ENCODE data around the gene BMF.
"Not testable (repeated sequence)": the region's sequence is repeated elsewhere in the genome, so short reads cannot be mapped to it uniquely, and the experiment has no call there.

BMF gene

GRCh38 chr15:40080104-40080503, 28.6 kb downstream of the BMF start:
- no peak for TF ChIP-seq CTCF (IDR thresholded peaks at IDR 0.05; ENCODE audit: low read depth, low read length)
- DNase-seq (ENCODE audit: low read depth in 2 of 2), result no peak
- H3K4me3 ChIP-seq (replicated peaks in 1 of 2; ENCODE audit: low read depth in 2 of 2, low read length in 2 of 2), result no peak overlapping the region

- TF ChIP-seq CTCF (IDR thresholded peaks at IDR 0.05; ENCODE audit: low read depth, low read length), result no peak
- no peak for DNase-seq (ENCODE audit: low read depth in 2 of 2)
- H3K4me3 ChIP-seq (replicated peaks in 1 of 2; ENCODE audit: low read depth in 2 of 2, low read length in 2 of 2), result no peak overlapping the region
Observed at GRCh38 chr15:40079456-40079855, 29.2 kb downstream of the BMF start.

- TF ChIP-seq CTCF (IDR thresholded peaks at IDR 0.05; ENCODE audit: low read depth, low read length), result no peak
- no peak for DNase-seq (ENCODE audit: low read depth in 2 of 2)
- H3K4me3 ChIP-seq (replicated peaks in 1 of 2; ENCODE audit: low read depth in 2 of 2, low read length in 2 of 2), result no peak overlapping the region
Observed at GRCh38 chr15:40075298-40076044, 33.2 kb downstream of the BMF start.

GRCh38 chr15:40074656-40075055, 34.0 kb downstream of the BMF start:
- H3K4me3 ChIP-seq (replicated peaks in 1 of 2; ENCODE audit: low read depth in 2 of 2, low read length in 2 of 2); DNase-seq (ENCODE audit: low read depth in 2 of 2): not testable (repeated sequence)

- DNase-seq (ENCODE audit: low read depth in 2 of 2); H3K4me3 ChIP-seq (replicated peaks in 1 of 2; ENCODE audit: low read depth in 2 of 2, low read length in 2 of 2): not testable (repeated sequence)
Observed at GRCh38 chr15:40073716-40074490, 34.8 kb downstream of the BMF start.

GRCh38 chr15:40072216-40072990, 36.3 kb downstream of the BMF start:
- no peak for DNase-seq (ENCODE audit: low read depth in 2 of 2)
- TF ChIP-seq CTCF (IDR thresholded peaks at IDR 0.05; ENCODE audit: low read depth, low read length), result no peak
- H3K4me3 ChIP-seq (replicated peaks in 1 of 2; ENCODE audit: low read depth in 2 of 2, low read length in 2 of 2), result no peak overlapping the region

- H3K4me3 ChIP-seq (replicated peaks in 1 of 2; ENCODE audit: low read depth in 2 of 2, low read length in 2 of 2), result no peak overlapping the region
- TF ChIP-seq CTCF (IDR thresholded peaks at IDR 0.05; ENCODE audit: low read depth, low read length), result no peak
- DNase-seq (ENCODE audit: low read depth in 2 of 2), result no peak
Observed at GRCh38 chr15:40070608-40071218, 38.0 kb downstream of the BMF start.

Data from cardiac fibroblast (primary cell).